IMR-90 (cell line): Measurements from ENCODE around the gene SLC35D2.

Source experiments
- CTCF ChIP-seq: conservative IDR thresholded peaks from 2 replicates; pipeline ENCODE4 v1.5.1; 2012; ENCODE audit warnings: mild to moderate bottlenecking, low read depth, low read length, improper control_type of control experiment
- POLR2A ChIP-seq: IDR thresholded peaks from 2 replicates; pipeline ENCODE4 v1.6.1; 2012; ENCODE audit warnings: mild to moderate bottlenecking, low read depth, low read length
- RAD21 ChIP-seq: IDR thresholded peaks from 2 replicates; pipeline ENCODE4 v1.6.1; 2012; ENCODE audit warnings: low read length, improper control_type of control experiment
- RCOR1 ChIP-seq: IDR thresholded peaks from 2 replicates; pipeline ENCODE4 v1.6.1; 2012; ENCODE audit warnings: mild to moderate bottlenecking, low read length, improper control_type of control experiment; ENCODE audit not compliant: insufficient replicate concordance
- SMC3 ChIP-seq: fragments of 150-350 bp; IDR thresholded peaks from 2 replicates; pipeline ENCODE4 v1.6.1; 2016; ENCODE audit warnings: low read depth, mild to moderate bottlenecking, antibody characterized with exemption, low read length, moderate library complexity
- TF ChIP-seq, protein P1 (sequence below): fragments of 150-350 bp; IDR thresholded peaks from 2 replicates; pipeline ENCODE4 v1.6.1; 2017; ENCODE audit warnings: mild to moderate bottlenecking, antibody characterized with exemption, low read length, low read depth
- TF ChIP-seq, protein P2 (sequence below): fragments of 150-350 bp; IDR thresholded peaks from 2 replicates; pipeline ENCODE4 v1.6.1; 2016; ENCODE audit warnings: low read depth, mild to moderate bottlenecking, low read length, moderate library complexity, borderline replicate concordance

DNA sequence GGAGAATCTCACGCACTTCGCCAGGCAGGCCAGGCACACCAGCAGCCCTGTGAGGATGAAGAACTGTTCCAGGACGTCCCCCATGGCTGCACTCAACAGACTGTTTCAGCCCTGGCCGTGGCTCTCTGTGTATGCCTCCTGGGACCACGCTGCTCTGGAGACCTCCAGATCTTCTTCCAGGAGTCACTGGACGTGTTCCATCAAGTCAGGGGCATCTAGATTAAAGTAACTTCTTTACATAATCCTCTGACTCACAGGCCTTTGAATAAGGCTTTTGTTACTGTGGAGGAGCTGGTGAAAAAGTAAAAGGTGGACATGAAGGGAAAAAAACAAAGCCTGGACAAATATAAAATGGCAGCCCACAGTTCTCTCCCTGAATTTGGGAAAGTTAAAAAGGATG is 81.5 kb downstream of the SLC35D2 start, which contains the start of gene HSD17B3:
- no peak for TF ChIP-seq CTCF
- no peak for TF ChIP-seq RCOR1
- TF ChIP-seq, protein P1, sequence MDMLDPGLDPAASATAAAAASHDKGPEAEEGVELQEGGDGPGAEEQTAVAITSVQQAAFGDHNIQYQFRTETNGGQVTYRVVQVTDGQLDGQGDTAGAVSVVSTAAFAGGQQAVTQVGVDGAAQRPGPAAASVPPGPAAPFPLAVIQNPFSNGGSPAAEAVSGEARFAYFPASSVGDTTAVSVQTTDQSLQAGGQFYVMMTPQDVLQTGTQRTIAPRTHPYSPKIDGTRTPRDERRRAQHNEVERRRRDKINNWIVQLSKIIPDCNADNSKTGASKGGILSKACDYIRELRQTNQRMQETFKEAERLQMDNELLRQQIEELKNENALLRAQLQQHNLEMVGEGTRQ: no peak
- no peak for TF ChIP-seq POLR2A
- TF ChIP-seq SMC3: no peak
- TF ChIP-seq, protein P2, sequence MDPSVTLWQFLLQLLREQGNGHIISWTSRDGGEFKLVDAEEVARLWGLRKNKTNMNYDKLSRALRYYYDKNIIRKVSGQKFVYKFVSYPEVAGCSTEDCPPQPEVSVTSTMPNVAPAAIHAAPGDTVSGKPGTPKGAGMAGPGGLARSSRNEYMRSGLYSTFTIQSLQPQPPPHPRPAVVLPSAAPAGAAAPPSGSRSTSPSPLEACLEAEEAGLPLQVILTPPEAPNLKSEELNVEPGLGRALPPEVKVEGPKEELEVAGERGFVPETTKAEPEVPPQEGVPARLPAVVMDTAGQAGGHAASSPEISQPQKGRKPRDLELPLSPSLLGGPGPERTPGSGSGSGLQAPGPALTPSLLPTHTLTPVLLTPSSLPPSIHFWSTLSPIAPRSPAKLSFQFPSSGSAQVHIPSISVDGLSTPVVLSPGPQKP: no peak
- TF ChIP-seq RAD21: no peak
